CD4-positive, alpha-beta T cell treated with Interleukin-4 for 4 hours (primary cell): ENCODE data around the gene METTL2B.
A peak's percentile ranks its signal among the peaks of the same experiment; 100 is the strongest.
"Not testable (repeated sequence)": the region's sequence is repeated elsewhere in the genome, so short reads cannot be mapped to it uniquely, and the experiment has no call there.

ENCODE experiments used
- DNase-seq: peaks from one replicate; pipeline ENCODE4 v3.0.0-alpha.2; 2020

The METTL2B gene

GRCh38 chr7:128529191-128529590 lies 52.6 kb downstream of the METTL2B start:
- DNase-seq, result not testable (repeated sequence)

DNA sequence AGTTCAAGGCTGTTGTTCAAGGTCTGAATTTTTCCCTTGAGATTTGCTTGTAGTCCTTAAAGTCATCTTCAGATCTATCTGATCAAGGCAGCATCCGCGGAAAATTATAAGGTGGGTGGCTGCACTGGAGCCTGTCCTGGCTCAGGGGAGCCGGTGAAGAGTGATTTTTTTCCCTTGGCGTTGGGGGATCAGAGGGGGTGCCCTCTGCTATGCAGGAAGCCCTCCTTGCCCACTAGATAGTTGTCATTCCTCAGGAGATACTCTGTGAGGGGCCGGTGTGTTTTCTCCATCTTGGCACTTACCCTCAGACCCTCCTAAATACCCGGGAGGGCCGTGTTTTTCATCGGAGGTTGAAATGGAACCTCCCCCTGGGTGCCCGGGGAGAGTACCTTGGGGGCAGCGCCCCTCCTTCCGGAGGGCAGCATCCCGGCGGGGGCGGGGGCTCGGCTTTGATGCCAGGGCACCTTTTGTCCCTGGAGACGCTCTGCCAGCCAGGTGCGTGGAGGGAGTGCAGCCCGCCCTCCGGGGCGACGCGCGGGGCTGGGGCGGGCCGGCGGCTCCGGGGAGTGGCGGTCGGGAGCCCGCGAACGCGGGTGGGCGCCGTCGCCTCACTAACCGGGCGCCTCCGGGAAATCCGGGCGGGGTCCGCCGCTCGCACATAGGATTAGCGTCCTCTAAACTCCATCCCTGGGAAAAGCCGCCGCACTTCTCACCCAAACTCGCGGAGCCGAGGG lies 53.7 kb downstream of the METTL2B start:
- peak; percentile 45 for DNase-seq

- no peak for DNase-seq
Measured at GRCh38 chr7:128530855-128531104, 54.2 kb downstream of the METTL2B start.

- peak; percentile 88 for DNase-seq
Measured at GRCh38 chr7:128531105-128531954, 54.8 kb downstream of the METTL2B start.

DNA sequence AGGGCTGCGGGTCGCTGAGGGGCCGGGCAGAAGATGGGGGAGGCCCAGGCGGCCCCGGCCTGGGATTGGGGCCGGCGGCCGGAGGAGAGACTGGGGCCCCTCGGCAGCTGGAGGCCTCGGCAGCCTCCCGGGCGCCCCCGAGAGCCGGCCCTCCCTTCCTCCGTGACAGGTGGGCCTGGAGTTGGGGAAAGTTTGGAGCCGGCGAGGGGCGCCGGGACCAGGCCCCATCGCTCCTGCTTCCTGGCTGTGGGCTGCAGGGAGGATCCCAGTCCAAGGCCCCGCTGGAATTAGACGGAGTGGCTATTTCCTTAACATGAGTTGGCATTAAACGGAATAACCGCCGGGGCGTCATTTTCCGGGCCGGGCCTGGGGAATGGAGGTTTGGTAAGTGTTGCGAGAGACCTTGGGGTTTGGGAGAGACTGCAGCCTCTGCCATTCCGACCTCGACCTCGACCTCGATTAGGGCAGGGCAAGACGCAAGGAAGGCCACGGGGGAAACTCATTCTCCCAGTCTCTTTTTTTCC lies 55.5 kb downstream of the METTL2B start:
- peak; percentile 24 for DNase-seq

GRCh38 chr7:128532956-128533355 lies 56.4 kb downstream of the METTL2B start:
- peak; percentile 27 for DNase-seq

DNA sequence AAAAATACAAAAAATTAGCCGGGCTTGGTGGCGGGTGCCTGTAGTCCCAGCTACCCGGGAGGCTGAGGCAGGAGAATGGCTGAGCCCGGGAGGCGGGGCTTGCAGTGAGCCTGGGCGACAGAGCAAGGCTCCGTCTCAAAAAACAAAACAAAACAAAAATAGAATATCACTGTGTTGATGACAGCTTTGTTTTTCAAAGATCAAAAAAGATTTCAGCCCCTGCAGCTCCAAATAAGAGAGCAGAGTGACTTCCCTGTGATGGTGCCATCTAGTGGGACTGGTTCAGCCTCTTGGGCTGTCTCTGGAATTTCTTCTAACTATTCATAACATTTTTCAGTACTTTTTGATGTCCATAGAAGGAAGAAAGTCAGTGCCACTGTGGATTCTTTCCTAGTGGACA lies 60.9 kb downstream of the METTL2B start:
- DNase-seq, result peak; percentile 57

DNA sequence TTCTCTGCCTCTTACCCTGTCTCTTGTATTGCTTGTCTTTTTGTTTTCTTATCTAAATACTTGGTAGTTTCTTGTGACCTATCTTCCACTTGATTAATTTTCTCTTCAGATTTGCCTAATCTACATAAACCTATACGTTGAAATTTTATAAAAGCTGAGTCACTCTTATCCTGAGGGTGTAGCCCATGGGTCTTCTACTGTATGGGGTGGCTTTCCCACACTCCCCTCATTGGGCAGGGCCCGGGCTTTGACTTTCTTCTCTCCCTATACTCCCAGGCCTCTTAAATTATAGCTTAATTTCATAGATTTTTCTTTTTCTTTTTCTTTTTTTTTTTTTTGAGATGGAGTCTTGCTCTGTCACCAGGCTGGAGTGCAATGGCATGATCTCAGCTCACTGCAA lies 66.0 kb downstream of the METTL2B start:
- DNase-seq, result not testable (repeated sequence)

GRCh38 chr7:128543300-128543699 lies 66.8 kb downstream of the METTL2B start:
- not testable (repeated sequence) for DNase-seq

- not testable (repeated sequence) for DNase-seq
Measured at GRCh38 chr7:128546319-128546851, 69.8 kb downstream of the METTL2B start.

DNA sequence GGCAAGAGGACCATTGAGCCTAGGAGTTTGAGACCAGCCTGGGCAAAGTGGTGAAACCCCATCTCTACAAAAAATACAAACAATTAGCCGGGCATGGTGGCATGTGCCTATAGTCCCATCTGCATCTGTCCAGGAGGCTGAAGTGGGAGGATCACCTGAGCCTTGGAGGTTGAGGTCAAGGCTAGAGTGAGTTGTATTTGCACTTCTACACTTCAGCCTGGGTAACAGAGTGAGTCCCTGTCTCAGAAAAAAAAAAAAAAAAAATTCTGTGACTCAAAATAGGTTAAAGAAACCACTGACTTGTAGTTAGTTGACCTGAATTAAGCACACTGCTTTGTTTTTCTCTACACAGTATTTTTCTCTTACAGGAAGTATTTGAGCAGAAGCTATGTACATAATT lies 74.4 kb downstream of the METTL2B start:
- DNase-seq, result no peak

DNA sequence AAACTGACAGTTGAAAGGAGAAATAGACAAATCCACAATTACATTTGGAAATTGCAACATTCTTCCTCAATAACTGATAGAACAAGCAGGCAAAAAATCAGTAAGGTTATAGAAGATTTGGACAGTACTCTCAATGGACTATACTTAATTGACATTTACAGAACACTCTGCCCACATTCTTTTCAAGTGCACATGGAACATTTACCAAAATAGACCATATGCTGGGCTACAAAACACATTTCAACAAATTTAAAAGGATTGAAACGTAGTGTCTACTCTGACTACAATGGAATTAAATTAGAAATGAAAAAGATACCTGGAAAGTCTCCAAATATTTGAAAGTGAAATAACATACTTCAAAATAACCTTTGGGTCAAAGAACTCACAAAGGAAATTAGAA lies 77.8 kb downstream of the METTL2B start:
- DNase-seq, result not testable (repeated sequence)
